ENCODE results near the gene DRAXIN. TPM values are rescaled to one million over a fixed set of nuclear protein-coding genes. Genes with fewer than 3 reads are reported as not detected.

The DRAXIN gene
- total and polyA plus RNA-seq, 12 donors, result under 0.01 to 0.08 (median 0.06) TPM; not detected in 7

DNA sequence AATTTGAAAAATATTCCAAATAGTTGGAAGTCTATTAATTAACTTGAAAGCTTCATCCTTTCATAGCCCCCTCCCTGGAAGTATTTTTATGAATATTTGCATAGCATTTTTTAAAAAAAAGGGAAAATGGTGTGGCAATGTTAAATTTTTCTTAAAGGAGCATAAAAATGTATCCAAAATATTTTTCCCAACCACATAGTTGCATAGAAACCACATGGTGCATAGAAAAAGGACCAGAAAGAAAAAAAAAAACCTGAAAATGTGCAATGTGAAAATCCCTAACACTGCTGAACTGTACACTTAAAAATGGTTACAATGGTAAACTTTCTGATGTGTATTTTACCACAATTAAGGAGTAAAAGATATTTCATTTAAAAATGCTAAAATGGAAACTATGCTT, 78.5 kb downstream of the DRAXIN start:
- intact Hi-C loops (cut with DNase I), result no loop called here
- TF ChIP-seq, protein P1, sequence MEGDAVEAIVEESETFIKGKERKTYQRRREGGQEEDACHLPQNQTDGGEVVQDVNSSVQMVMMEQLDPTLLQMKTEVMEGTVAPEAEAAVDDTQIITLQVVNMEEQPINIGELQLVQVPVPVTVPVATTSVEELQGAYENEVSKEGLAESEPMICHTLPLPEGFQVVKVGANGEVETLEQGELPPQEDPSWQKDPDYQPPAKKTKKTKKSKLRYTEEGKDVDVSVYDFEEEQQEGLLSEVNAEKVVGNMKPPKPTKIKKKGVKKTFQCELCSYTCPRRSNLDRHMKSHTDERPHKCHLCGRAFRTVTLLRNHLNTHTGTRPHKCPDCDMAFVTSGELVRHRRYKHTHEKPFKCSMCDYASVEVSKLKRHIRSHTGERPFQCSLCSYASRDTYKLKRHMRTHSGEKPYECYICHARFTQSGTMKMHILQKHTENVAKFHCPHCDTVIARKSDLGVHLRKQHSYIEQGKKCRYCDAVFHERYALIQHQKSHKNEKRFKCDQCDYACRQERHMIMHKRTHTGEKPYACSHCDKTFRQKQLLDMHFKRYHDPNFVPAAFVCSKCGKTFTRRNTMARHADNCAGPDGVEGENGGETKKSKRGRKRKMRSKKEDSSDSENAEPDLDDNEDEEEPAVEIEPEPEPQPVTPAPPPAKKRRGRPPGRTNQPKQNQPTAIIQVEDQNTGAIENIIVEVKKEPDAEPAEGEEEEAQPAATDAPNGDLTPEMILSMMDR (IDR thresholded peaks at IDR 0.05), result no peak
- no peak for TF ChIP-seq POLR2A (IDR thresholded peaks at IDR 0.05)
- Histone ChIP-seq H3K36me3 (replicated peaks in 1 of 2) (no peaks in the 10 kb centered on the region), H3K9me3 (replicated peaks in 1 of 3) (no peaks in the 10 kb centered on the region), H3K27me3 (no peaks in the 10 kb centered on the region), H3K4me3 (no peak overlapping the region), H3K27ac (no peak overlapping the region), H3K4me1 (replicated peaks in 1 of 2) (no peaks in the 10 kb centered on the region)
- DNase-seq, result no peak

DNA sequence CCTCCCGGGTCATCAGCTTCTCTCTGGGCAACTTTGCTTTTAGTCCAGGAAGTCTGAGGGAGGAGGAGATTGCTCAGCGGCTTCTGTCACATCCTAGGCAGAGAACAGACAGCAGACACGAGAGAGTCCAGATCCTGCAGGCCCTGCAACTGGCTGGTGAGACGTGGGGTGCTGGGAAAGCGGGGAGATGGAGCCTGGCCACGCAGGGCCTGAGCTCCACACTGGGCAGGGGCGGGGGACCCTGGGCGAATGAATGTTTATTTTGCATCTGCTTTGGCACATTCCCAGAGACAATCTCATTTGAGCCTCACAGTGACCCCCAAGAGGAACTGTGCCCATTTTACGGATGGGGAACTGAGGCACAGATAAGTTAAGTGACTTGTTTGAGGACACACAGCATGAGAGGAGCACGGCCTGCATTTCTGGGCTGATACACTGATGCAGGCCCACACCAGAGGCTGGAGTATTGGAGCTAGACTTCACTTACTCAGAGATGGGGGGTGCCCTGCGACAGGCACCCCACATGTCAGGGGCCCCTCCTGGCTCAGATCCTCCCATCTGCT, 80.1 kb downstream of the DRAXIN start:
- Histone ChIP-seq H3K27ac (no peak overlapping the region), H3K4me3 (no peak overlapping the region), H3K36me3 (replicated peaks in 1 of 2) (no peaks in the 10 kb centered on the region), H3K27me3 (no peaks in the 10 kb centered on the region), H3K9me3 (replicated peaks in 1 of 3) (no peaks in the 10 kb centered on the region), H3K4me1 (replicated peaks in 1 of 2) (no peaks in the 10 kb centered on the region)
- DNase-seq, result no peak
- TF ChIP-seq, protein P1 (IDR thresholded peaks at IDR 0.05), result no peak
- no peak for TF ChIP-seq POLR2A (IDR thresholded peaks at IDR 0.05)
- WGBS, 4 donors, result 46 to 77% (median 69%) methylated on average over 7 to 11 of the region's 11 CpGs
- intact Hi-C loops (cut with DNase I), result no loop called here

DNA sequence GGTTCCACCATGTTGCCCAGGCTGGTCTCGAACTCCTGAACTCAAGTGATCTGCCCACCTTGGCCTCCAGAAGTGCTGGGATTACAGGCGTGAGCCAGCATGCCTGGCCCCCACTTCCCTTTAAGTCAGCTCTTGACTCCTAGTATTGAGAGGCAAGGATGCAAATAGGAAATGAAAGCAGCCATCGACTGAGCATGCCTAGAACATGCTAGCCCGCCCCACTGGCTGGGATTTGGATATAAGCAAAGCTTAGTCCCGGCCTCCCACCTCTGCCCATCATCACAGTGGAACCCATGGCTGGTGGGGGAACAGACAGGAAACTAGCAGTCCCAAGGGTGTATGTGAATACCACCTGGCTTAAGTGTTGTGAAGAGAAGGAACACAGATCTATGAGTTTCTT, 80.9 kb downstream of the DRAXIN start:
- no peaks in the 10 kb centered on the region for H3K27me3 ChIP-seq
- no peak overlapping the region for H3K27ac ChIP-seq
- TF ChIP-seq, protein P1 (IDR thresholded peaks at IDR 0.05), result no peak
- TF ChIP-seq POLR2A (IDR thresholded peaks at IDR 0.05), result no peak
- H3K36me3 ChIP-seq (replicated peaks in 1 of 2), result no peaks in the 10 kb centered on the region
- 51 to 68% (median 60%) methylated on average over 4 to 5 of the region's 5 CpGs for WGBS, 4 donors
- no peaks in the 10 kb centered on the region for H3K9me3 ChIP-seq (replicated peaks in 1 of 3)
- no peak for DNase-seq
- no peaks in the 10 kb centered on the region for H3K4me1 ChIP-seq (replicated peaks in 1 of 2)
- no peak overlapping the region for H3K4me3 ChIP-seq
- intact Hi-C loops (cut with DNase I), result no loop called here

DNA sequence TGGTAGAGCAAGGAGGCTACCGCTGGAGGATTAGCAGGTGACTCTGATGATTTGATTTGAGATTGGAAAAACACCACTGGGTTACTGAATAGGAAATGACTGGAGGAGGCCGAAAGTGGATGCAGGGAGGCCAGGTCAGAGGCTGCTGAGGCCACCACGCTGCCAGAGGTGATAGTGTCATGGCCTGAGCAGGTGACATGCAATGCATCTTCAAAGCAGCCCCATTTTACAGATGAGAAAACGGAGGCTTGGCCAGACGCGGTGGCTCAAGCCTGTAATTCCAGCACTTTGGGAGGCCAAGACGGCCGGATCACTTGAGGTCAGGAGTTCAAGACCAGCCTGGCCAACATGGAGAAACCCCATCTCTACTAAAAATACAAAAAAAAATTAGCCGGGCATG, 83.2 kb downstream of the DRAXIN start:
- WGBS, 4 donors, result 84 to 91% (median 90%) methylated on average over 8 to 9 of the region's 9 CpGs
- no peak overlapping the region for H3K27ac ChIP-seq
- H3K4me1 ChIP-seq (replicated peaks in 1 of 2), result no peaks in the 10 kb centered on the region
- H3K36me3 ChIP-seq (replicated peaks in 1 of 2), result no peaks in the 10 kb centered on the region
- no peak overlapping the region for H3K4me3 ChIP-seq
- intact Hi-C loops (cut with DNase I), result no loop called here
- H3K9me3 ChIP-seq (replicated peaks in 1 of 3), result no peaks in the 10 kb centered on the region
- no peaks in the 10 kb centered on the region for H3K27me3 ChIP-seq
- no peak for DNase-seq
- no peak for TF ChIP-seq POLR2A (IDR thresholded peaks at IDR 0.05)
- TF ChIP-seq, protein P1 (IDR thresholded peaks at IDR 0.05), result no peak

Other genes starting within 250 kb of the DRAXIN start
- 1 to 10 TPM in 1 of 9 donors, under 1 TPM in 7, not detected in 1; 0.11 to 2.8 (median 0.35) TPM for gene DISP3, start 212.6 kb upstream of the DRAXIN start, total RNA-seq
- gene DISP3, start 212.6 kb upstream of the DRAXIN start, polyA plus RNA-seq, result under 1 TPM; 0.04 to 0.64 (median 0.44) TPM
- 10 to 100 TPM in 7 of 9 donors, 1 to 10 TPM in 2; 2.5 to 59.3 (median 29.5) TPM for gene FBXO2, start 37.3 kb upstream of the DRAXIN start, total RNA-seq
- gene FBXO2, start 37.3 kb upstream of the DRAXIN start, polyA plus RNA-seq, result 10 to 100 TPM in 2 of 3 donors, 1 to 10 TPM in 1; 6.3 to 86.6 (median 71.4) TPM
- gene FBXO44, start 36.8 kb upstream of the DRAXIN start, total RNA-seq, result 10 to 100 TPM; 10.5 to 50.1 (median 36.3) TPM
- 100 to 1,000 TPM in 1 of 3 donors, 10 to 100 TPM in 1, 1 to 10 TPM in 1; 6.3 to 121 (median 53.0) TPM for gene FBXO44, start 36.8 kb upstream of the DRAXIN start, polyA plus RNA-seq
- 10 to 100 TPM in 7 of 9 donors, 1 to 10 TPM in 2; 3.3 to 26.4 (median 14.8) TPM for gene FBXO6, start 27.5 kb upstream of the DRAXIN start, total RNA-seq
- gene FBXO6, start 27.5 kb upstream of the DRAXIN start, polyA plus RNA-seq, result 10 to 100 TPM in 2 of 3 donors, 1 to 10 TPM in 1; 6.8 to 18.3 (median 12.4) TPM
- gene MAD2L2, start 10.6 kb upstream of the DRAXIN start, total RNA-seq, result 10 to 100 TPM; 22.7 to 71.2 (median 31.1) TPM
- gene MAD2L2, start 10.6 kb upstream of the DRAXIN start, polyA plus RNA-seq, result 10 to 100 TPM; 15.6 to 29.7 (median 19.5) TPM
- 100 to 1,000 TPM in 1 of 9 donors, 10 to 100 TPM in 8; 33.7 to 104 (median 49.7) TPM for gene AGTRAP, start 44.4 kb downstream of the DRAXIN start, total RNA-seq
- gene AGTRAP, start 44.4 kb downstream of the DRAXIN start, polyA plus RNA-seq, result 10 to 100 TPM; 23.4 to 57.0 (median 31.3) TPM
- gene C1orf167, start 70.5 kb downstream of the DRAXIN start, total RNA-seq, result 1 to 10 TPM in 5 of 9 donors, under 1 TPM in 3, not detected in 1; 0.32 to 4.7 (median 2.7) TPM
- gene C1orf167, start 70.5 kb downstream of the DRAXIN start, polyA plus RNA-seq, result 10 to 100 TPM in 1 of 3 donors, 1 to 10 TPM in 1, not detected in 1; 8.8 to 13.2 TPM
- 10 to 100 TPM; 20.0 to 82.4 (median 33.5) TPM for gene MTHFR, start 114.3 kb downstream of the DRAXIN start, total RNA-seq
- 10 to 100 TPM in 2 of 3 donors, 1 to 10 TPM in 1; 8.1 to 26.4 (median 15.6) TPM for gene MTHFR, start 114.3 kb downstream of the DRAXIN start, polyA plus RNA-seq
- 10 to 100 TPM; 12.0 to 29.2 (median 23.7) TPM for gene CLCN6, start 114.5 kb downstream of the DRAXIN start, total RNA-seq
- 10 to 100 TPM; 17.8 to 28.2 (median 22.8) TPM for gene CLCN6, start 114.5 kb downstream of the DRAXIN start, polyA plus RNA-seq
- gene NPPA, start 156.1 kb downstream of the DRAXIN start, total RNA-seq, result not detected
- 1 to 10 TPM in 1 of 3 donors, under 1 TPM in 1, not detected in 1; 0.17 to 2.7 TPM for gene NPPA, start 156.1 kb downstream of the DRAXIN start, polyA plus RNA-seq
- gene NPPB, start 167.2 kb downstream of the DRAXIN start, total RNA-seq, result not detected
- gene NPPB, start 167.2 kb downstream of the DRAXIN start, polyA plus RNA-seq, result 1 to 10 TPM in 1 of 3 donors, not detected in 2; 1.1 TPM
- 100 to 1,000 TPM in 2 of 9 donors, 10 to 100 TPM in 7; 27.6 to 119 (median 56.0) TPM for gene KIAA2013, start 234.7 kb downstream of the DRAXIN start, total RNA-seq
- gene KIAA2013, start 234.7 kb downstream of the DRAXIN start, polyA plus RNA-seq, result 10 to 100 TPM; 15.2 to 25.8 (median 15.5) TPM
- gene PLOD1, start 243.0 kb downstream of the DRAXIN start, total RNA-seq, result 100 to 1,000 TPM in 4 of 9 donors, 10 to 100 TPM in 5; 54.7 to 133 (median 85.6) TPM
- 10 to 100 TPM; 37.1 to 52.8 (median 49.1) TPM for gene PLOD1, start 243.0 kb downstream of the DRAXIN start, polyA plus RNA-seq